ENCODE results near the gene NDUFAF2.
"Not testable (repeated sequence)": the region's sequence is repeated elsewhere in the genome, so short reads cannot be mapped to it uniquely, and the experiment has no call there.

The NDUFAF2 gene, protein sequence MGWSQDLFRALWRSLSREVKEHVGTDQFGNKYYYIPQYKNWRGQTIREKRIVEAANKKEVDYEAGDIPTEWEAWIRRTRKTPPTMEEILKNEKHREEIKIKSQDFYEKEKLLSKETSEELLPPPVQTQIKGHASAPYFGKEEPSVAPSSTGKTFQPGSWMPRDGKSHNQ

DNA sequence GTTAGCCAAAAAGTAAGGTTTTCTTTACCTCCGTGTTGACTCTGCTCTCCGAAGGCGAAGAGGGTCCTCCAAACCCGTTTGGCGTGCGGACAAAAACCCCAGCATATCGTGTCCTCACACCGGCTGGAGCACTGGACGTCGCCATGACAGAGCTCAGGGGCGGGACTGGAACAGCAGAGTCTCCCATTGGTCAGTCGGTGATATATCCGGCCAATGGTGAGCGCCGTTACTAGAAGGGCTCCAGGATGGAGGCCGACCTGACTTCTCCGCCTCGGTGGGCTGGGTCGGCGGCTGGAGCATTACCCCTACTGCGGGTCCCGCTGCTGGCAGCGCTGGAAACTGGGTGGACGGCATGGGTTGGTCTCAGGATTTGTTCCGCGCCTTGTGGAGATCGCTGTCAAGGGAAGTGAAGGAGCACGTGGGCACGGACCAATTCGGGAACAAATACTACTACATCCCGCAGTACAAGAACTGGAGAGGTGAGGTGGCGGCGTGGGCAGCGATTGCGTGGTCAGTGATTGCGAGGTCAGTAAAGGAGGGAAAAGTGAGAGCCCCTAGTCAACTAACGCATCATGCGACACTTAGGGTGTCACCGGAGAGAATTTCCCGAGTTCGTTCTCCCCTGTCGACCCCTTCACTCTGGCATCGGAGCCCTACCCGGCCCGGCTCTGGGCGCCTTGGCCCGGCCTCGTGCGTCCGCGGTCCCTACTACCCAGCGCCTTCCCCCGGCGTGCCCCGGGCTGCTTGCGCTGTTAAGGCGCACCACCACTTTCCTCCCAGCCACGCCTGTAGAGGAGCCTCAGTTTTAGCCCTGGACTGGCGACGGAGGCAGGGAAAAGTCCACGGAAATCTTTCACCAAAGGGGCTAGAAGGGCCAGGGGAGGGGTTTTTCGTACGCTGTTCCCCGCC, at the start of gene NDUFAF2, which contains the start of gene ERCC8:
TSS of gene NDUFAF2 (plus strand) at position 302 of the 909 bp plus-strand sequence. CDS start at position 353, 51 bp downstream.
TSS of gene ERCC8 (minus strand) at position 167 of the 909 bp plus-strand sequence. CDS start at position 105, 62 bp downstream.
- peak; percentile 82 for DNase-seq (ENCODE audit: low read depth)

DNA sequence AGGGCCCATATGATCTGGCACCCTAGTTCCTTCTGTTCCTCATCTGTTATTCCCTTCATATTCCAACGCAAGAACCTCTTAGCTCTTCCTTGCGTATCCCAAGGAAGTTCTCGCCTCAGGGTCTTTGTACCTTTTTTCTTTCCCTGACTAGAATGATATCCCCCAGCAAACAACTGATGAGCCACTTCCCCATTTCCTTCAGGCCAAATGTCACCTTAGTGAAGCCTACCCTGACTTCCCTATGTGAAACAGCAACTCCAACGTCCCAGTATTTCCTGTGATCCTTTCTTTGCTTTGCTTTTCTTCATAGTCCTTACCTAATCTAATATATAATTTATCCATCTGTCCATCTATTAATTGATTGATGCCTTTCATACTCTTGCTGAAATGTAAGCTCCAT, 48.0 kb upstream of the NDUFAF2 start:
- no peak for DNase-seq (ENCODE audit: low read depth)

DNA sequence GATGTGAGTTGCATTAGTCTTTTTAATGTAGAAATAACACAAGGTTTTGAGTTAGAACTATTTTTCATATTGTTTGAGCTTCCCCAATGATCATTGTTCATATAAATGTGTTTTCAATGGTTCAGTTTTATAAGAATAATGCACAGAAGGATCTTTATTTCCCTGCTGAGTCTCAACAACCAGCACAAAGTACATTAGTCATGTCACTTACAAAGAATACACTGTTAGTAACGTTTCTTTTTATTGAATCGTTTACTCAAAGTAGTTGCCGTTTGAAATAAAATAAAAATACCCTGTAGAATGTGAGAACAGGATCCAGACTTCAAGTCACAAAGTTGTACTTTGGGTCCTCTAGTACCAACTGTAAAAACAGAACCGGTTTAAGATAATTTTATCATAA, 41.6 kb upstream of the NDUFAF2 start:
- DNase-seq (ENCODE audit: low read depth) = no peak

DNA sequence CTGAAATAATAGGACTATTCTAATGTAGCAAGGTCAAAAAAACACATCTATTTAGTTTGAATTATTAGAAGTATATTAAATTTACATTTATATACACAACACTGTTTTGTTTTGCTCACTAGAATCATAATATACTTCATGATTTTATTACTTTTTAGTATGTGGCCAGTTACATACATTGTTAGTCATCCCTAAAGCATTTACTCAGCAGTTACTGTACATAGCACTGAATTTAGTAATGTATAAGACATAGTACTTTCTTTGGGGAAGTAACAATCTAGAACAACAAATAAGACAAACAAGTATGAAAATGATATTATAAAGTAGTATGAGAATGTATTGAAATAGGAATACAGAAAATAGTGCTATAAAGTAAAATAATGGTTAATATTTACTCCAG, 28.4 kb upstream of the NDUFAF2 start:
- DNase-seq (ENCODE audit: low read depth) = no peak

DNA sequence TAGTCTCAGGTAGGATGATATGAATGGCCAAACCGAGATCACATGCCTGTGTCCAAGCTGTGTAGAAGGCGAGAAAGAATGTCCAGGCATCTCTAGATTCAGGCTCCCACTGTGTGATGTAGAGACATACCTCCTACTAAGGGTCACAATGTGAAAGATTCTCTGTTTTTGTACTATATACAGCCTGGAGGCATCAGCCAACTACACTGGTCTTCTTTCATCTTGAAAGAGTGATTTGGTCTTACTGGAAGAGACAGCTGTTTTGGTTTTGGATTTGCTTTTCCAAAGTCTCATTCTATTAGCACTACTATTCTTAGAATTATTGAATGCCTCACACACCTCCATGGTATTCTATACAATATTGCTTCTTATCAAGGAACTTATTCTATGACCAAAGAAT, 26.5 kb upstream of the NDUFAF2 start:
- DNase-seq (ENCODE audit: low read depth) = no peak

DNA sequence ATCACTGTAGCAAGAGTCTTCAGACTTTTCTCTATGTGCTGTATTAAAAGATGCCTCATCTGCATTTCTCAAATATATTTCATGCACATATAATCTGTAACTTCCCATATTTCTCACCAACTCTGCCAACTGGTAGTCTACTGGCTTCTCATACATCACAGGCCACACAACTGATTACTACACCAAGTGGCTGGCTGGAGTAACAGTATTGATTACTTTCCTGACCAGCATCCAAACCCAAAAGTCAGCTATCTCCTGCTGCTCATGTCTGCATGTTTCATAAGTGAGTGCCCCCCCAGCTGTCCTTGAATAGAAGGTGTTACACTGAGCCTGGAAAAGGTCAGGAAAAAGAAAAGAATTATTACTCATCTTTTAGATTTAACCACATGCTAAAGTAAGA, 17.6 kb upstream of the NDUFAF2 start:
- no peak for DNase-seq (ENCODE audit: low read depth)

DNA sequence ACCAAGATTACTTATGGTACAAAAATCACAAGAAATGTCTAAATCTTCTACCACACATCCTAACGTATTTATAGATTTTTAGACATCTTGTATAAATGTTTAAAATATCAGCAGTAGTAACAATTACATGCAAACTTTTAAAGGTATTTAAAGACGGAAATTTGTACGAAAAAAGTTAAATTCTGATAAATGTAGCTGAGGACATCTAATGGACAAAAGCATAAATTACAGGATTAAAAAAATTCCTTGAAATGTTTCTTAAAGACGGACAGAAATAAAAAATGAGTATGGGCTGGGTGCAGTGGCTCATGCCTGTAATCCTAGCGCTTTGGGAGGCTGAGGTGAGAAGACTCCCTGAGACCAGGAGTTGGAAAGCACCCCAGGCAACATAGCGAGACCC, 16.0 kb upstream of the NDUFAF2 start:
- no peak for DNase-seq (ENCODE audit: low read depth)

DNA sequence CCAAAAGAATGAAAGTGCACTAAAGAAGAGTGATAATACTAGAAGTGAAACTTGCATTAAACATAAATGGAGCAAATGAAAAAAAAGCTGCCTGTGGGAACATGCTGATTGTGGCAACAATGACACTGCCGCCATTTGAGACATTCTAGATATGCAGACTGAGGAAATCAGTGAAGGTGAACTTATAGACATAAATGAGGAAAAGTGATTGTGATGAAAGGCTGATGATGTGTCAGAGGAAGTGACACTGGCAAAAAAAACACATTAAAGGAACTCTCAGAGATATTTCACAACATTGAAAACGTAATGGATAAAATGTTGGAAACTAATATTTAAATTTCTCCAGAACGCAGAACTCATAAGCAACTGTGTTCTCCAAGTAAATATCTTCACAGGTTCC, 1.4 kb upstream of the NDUFAF2 start:
- DNase-seq (ENCODE audit: low read depth) = no peak

DNA sequence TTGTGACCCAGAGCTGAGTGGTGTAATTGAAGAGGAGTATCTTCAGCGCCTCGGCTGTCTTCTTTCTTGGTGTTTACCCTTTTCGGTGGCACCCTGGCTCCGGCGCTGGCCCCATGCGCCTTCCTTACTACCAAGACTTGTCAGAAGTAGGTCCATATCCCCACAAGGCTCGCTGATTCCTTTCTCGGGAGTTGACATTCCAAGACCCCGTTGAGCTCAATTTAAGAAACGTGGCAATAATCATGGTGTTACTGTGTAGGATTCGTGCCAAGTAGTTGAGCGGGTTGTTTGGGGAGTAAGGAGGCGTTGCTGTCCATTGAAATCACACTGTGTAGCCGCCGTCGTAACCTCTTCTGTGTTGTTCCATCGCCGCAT, 795 bp downstream of the NDUFAF2 start:
- DNase-seq (ENCODE audit: low read depth) = no peak

DNA sequence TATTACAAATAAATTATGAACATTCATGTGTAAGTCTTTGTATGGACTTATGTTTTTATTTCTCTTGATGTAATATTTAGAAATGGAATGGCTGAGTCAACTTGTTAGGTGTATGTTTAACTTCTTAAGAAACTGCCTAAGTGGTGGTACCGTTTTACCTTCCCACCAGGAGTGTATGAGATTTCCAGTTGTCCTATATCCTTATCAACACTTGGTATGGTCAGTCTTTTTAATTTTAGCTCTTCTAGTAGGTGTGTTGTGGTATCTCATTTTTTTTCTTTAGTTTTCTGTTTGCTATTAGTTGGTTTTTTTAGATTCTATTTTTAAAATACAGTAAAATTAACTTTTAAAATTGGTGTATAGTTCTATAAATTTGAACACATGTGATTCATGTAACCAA, 3.7 kb downstream of the NDUFAF2 start:
- DNase-seq (ENCODE audit: low read depth) = no peak

DNA sequence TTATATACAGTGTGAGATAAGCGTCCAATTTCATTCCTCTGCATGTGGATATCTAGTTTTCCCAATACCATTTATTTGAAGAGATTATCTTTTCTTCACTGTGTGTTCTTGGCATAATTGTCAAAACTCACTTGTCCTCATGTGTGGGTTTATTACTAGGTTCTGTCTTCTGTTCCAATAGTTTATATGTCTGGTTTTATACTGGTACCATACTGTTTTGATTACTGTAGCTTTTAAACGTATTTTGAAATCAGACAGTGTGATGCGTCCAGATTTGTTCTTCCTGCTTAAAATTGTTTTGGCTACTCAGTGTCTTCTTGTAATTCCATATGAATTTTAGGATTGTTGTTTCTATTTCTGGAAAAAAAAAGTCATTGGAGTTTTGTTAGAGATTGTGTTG, 10.2 kb downstream of the NDUFAF2 start:
- no peak for DNase-seq (ENCODE audit: low read depth)

DNA sequence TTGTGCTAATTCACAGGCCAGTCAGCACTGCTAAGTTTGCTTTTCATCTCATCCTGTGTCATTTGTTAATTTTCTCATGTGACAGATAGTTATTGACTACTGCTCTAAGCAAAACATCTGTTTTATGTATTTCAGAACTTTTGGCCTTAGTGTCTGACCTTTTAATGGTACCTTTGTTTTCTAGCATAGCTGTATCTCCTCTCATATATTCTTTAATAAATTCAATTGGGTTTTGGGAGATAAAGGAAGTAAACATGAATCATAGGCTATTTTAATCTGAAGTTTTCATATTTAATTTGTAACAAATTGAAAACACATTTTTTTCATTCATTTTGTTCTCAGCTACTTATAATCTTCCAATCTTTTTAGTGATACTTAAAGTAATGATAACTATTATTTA, 13.1 kb downstream of the NDUFAF2 start:
- no peak for DNase-seq (ENCODE audit: low read depth)

DNA sequence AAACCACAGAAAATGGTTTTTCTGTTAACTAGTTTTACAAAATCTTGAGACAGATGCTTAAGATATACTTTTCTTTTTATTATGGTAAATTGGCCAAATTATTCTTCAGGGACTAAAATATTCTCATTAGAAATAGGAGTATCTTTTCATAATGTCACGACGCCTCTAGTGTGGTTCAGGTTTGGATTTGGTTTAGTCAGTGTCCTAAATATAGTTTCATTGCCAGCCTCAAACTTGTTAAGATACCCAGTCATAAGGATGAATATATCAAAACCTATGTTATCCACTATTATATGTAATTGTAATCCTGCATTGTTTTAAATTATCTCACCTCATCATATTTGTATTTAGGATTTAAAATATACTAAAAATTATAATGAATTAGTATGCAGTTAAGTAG, 13.7 kb downstream of the NDUFAF2 start:
- DNase-seq (ENCODE audit: low read depth) = no peak

DNA sequence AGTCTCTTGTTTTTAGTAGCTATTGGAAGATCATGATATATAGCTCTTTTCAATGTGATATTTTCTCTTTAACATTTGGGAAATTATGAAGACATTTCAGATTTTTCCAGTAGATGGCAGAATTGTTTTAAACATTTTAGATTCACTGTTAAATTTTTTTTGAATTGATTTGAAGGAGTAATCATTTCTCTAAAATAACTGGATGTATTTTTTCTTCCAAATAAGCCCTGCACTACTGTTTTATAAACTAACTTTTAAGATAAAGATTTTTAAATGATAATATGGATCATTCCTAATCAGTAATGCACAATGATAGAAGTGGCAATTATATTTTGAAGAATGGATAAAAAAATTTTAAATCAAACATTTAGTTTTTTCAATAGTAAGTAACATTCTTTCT, 14.2 kb downstream of the NDUFAF2 start:
- no peak for DNase-seq (ENCODE audit: low read depth)

DNA sequence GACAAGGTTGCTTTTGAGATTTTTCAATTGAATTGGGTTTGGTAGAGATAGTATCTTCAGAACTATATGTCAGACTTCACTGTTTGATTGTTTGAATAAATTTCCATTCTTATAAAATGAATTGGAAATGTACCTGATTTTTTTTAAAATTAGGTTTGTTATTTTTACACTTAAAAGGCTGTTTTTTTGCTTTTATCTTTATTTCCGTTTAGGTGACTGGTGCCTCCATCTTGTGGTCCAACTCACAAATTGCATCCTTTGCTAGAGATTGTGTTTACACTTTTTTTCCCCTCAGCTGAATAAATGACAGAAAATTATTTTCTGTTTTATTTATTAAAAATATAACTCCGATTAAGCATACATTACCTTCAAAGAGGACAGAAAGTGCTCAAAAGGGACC, 15.6 kb downstream of the NDUFAF2 start:
- DNase-seq (ENCODE audit: low read depth) = no peak

DNA sequence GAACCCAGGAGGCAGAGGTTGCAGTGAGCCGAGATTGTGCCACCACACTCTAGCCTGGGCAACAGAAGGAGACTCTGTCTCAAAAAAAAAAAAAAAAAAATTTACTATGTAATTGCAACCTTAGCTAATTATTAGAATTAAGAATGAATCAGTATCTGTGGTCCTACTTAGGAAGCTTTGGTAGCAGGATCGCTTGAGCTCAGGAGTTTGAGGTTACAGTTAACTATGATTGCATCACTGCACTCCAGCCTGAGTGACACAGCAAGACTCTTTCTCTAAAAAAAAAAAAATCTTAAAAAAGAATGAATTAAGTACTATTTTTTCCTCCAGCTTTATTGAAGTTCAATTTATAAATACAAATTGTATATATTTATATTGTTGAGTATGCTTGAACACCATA, 16.7 kb downstream of the NDUFAF2 start:
- DNase-seq (ENCODE audit: low read depth) = no peak

DNA sequence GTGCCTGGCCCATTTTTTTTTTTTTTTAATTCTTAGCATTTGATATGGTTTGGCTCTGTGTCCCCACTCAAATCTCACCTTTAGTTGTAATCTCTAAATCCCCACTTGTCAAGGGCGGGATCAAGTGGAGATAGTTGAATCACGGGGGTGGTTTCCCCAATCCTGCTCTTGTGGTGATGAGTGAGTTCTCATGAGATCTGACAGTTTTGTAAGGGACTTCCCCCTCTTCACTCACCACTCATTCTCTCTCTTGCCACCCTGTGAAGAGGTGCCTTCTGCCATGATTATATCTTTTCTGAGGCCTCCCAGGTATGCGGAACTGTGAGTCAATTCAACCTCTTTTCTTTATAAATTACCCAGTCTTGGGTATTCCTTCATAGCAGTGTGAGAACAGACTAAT, 27.2 kb downstream of the NDUFAF2 start:
- no peak for DNase-seq (ENCODE audit: low read depth)

DNA sequence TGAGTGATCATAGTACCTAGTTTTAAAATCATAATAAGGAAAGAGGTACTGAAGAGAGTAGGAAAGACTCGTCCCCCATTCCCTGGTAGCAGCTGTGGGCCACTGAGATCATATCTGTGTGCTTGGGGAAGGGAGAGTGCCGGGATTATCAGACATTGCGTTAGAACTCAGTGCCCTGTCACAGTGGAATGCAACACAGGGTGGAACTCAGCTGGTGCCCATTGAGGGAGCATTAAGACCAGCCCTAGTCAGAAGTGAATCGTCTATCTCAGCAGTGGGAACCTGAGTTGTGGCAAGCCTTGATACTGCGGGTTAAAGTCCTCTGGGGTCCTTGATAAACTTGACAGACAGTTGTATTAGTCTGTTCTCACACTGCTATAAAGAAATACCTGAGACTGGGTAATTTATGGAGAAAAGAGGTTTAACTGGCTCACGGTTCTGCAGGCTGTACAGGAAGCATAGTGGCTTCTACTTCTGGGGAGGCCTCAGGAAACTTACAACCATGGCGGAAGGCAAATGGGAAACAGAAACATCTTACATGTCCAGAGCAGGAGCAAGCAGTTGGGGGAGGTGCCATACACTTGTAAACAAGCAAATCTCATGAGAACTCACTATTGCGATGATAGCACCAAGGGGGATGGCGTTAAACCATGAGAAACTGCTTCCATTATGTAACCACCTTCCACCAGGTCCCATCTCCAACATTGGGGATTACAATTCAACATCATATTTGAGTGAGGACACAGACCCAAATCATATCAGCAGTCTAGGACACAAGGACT, 33.1 kb downstream of the NDUFAF2 start:
- no peak for DNase-seq (ENCODE audit: low read depth)

DNA sequence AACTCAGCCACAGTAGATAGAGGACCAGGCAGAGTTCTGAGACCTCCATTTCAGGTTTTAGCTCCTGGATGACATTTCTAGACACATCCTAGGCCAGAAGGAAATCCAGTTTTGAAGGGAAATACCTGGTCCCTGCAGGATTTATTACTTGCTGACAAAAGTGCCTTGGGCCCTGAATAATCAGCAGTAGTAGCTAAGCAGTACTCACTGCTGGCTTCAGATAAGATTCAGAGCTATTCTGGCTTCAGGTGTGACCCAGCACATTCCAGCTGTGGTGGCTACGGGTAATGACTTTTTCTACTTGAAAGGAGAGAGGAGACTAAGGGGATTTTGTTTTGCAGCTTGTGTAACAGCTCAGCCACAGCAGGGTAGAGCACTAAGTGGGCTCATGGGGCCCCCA, 34.0 kb downstream of the NDUFAF2 start:
- DNase-seq (ENCODE audit: low read depth) = no peak

DNA sequence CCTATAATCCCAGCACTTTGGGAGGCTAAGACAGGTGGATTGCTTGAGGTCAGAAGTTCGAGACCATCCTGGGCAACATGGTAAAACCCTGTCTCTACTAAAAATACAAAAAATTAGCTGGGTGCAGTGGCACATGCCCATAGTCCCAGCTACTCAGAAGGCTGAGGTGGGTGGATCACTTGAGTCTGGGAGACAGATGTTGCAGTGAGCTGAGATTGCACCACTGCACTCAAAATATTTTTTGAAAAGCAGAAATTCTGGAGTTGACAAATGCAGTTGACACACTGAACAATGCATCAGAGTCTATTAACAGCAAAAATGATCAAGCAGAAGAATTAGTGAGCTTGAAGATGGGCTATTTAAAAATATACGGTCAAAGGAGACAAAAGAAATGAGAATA, 35.5 kb downstream of the NDUFAF2 start:
- DNase-seq (ENCODE audit: low read depth) = no peak

DNA sequence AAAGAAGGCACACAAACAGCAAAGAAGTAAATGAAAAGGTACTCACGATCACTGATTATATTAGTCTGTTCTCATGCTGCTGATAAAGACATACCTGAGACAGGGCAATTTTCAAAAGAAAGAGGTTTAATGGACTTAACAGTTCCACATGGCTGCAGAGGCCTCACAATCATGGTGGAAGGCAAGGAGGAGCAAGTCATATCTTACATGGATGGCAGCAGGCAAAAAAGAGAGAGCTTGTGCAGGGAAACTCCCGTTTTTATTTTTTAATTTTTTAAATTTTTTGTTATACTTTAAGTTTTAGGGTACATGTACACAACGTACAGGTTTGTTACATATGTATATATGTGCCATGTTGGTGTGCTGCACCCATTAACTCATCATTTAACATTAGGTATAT, 37.1 kb downstream of the NDUFAF2 start:
- DNase-seq (ENCODE audit: low read depth) = not testable (repeated sequence)

DNA sequence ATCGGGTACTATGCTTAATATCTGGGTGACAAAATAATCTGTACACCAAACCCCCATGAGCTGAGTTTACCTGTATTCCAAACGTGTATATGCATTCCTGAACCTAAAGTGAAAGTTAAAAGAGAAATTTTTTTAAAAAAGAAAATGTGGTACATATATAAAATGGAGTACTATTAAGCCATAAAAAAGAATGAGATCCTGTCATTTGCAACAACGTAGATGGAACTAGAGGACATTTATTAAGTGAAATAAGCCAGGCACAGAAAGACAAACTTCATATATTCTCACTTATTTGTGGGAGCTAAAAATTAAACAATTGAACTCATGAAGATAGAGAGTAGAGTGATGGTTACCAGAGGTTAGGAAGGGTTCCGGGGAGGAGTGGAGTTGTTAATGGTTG, 44.8 kb downstream of the NDUFAF2 start:
- no peak for DNase-seq (ENCODE audit: low read depth)

DNA sequence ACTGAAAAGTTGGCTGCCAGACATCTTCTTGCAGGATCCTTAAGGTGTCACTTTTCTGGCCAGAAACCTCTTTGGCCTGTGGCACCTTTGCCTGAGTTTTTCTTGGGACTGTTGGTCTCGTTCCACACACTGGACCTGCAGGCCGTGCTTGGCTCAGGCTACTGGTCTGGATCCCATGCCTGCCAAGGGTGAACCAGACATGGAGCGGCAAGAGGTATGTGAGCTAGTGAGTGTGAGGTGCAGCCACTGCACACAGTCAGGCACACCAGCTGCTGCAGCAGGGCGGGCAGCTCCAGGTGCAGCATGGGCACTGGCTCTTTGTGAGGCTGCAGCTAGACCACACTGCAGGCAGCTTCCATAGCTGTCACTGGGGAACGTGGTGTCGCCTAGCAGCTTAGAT, 47.9 kb downstream of the NDUFAF2 start:
- DNase-seq (ENCODE audit: low read depth) = no peak
